Left lobe of liver (tissue), 2 donors: ENCODE results near the gene SCAMP2. TPM values are rescaled to one million over a fixed set of nuclear protein-coding genes. Genes with fewer than 3 reads are reported as not detected.

Experiments
- ATAC-seq: fragments of 200-7000 bp; cut with Tn5 transposase; one replicate; pipeline ENCODE4 v1.9.1; 2020; ENCODE audit warnings: mild to moderate bottlenecking, moderate library complexity
- DNase-seq: peaks from one replicate; pipeline ENCODE4 v3.0.0-alpha.2; 2020; ENCODE audit warnings: low spot score
- total RNA-seq: library from RNA; stranded (reverse); gene quantifications from one replicate; pipeline ENCODE4 v1.2.1, GENCODE V29; 2021
- donor health status: DM: no; HTN: no; CAD: no; lungs with moderate emphysema.
- donor health status: DM: no; HTN: yes; CAD: no.

Gene SCAMP2
- total RNA-seq, 1 donor from 2014 or later = 36.1 TPM

- ATAC-seq = peak; percentile 47
- DNase-seq = peak; percentile 67
Observed at GRCh38 chr15:74799255-74799855, 73.8 kb downstream of the SCAMP2 start.

- peak; percentile 90 for DNase-seq
- peak; percentile 79 for ATAC-seq
Observed at GRCh38 chr15:74798388-74799254, 74.5 kb downstream of the SCAMP2 start.

- DNase-seq = no peak
- no peak for ATAC-seq
Observed at GRCh38 chr15:74795966-74796625, 77.1 kb downstream of the SCAMP2 start.

- DNase-seq (no peak), ATAC-seq (no peak)
Observed at GRCh38 chr15:74794970-74795349, 78.2 kb downstream of the SCAMP2 start.

- ATAC-seq = no peak
- no peak for DNase-seq
Observed at GRCh38 chr15:74794248-74794969, 78.8 kb downstream of the SCAMP2 start.

Other genes with a start within 250 kb of the SCAMP2 start
- 13.4 TPM for gene EDC3, start 177.3 kb downstream of the SCAMP2 start, total RNA-seq
- 1.6 TPM for gene CYP1A1, start 147.8 kb downstream of the SCAMP2 start, total RNA-seq
- 120 TPM for gene CYP1A2, start 124.5 kb downstream of the SCAMP2 start, total RNA-seq
- gene CSK, start 91.3 kb downstream of the SCAMP2 start, total RNA-seq = 32.7 TPM
- gene LMAN1L, start 60.5 kb downstream of the SCAMP2 start, total RNA-seq = not detected
- gene CPLX3, start 46.7 kb downstream of the SCAMP2 start, total RNA-seq = not detected
- gene ULK3, start 30.2 kb downstream of the SCAMP2 start, total RNA-seq = 23.8 TPM
- 33.4 TPM for gene MPI, start 16.7 kb upstream of the SCAMP2 start, total RNA-seq
- 15.8 TPM for gene FAM219B, start 33.5 kb upstream of the SCAMP2 start, total RNA-seq
- 134 TPM for gene COX5A, start 64.7 kb upstream of the SCAMP2 start, total RNA-seq
- gene RPP25, start 83.4 kb upstream of the SCAMP2 start, total RNA-seq = 2.1 TPM
- 0.73 TPM for gene SCAMP5, start 122.2 kb upstream of the SCAMP2 start, total RNA-seq
- gene PPCDC, start 150.2 kb upstream of the SCAMP2 start, total RNA-seq = 5.4 TPM